HG02970 (cell line): ENCODE measurements around the gene NCKAP1.
"Not testable (repeated sequence)": the region's sequence is repeated elsewhere in the genome, so short reads cannot be mapped to it uniquely, and the experiment has no call there.

Source experiments
- ATAC-seq: cut with Tn5 transposase; IDR thresholded peaks from one replicate; pipeline ENCODE4 v1.9.1; 2021; ENCODE audit warnings: mild to moderate bottlenecking, moderate library complexity, moderate number of reproducible peaks; ENCODE audit not compliant: unreplicated experiment, low FRiP score

The NCKAP1 gene

DNA sequence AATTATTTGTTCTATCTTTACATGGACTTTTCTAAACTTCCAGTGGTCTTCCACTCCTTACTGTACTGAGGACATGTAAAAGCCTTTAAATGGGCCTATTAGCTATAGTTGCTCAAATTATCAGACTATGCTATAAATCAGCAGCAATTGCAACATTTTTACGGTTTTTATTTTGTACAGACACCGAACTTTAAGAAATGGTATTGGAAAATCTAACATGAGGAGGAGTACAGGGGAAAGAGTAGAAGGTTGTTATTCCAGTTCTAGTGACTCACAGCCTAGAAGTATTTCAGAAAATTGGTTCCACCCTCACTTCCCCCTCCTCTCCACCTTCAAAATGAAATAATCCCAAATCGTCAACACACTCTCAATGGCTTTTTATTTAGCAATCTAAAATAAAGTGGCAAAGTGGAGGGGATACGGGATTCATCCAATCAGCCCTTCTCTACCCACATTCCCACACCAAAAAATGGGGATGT is 1.1 kb downstream of the NCKAP1 start:
- ATAC-seq: no peak

DNA sequence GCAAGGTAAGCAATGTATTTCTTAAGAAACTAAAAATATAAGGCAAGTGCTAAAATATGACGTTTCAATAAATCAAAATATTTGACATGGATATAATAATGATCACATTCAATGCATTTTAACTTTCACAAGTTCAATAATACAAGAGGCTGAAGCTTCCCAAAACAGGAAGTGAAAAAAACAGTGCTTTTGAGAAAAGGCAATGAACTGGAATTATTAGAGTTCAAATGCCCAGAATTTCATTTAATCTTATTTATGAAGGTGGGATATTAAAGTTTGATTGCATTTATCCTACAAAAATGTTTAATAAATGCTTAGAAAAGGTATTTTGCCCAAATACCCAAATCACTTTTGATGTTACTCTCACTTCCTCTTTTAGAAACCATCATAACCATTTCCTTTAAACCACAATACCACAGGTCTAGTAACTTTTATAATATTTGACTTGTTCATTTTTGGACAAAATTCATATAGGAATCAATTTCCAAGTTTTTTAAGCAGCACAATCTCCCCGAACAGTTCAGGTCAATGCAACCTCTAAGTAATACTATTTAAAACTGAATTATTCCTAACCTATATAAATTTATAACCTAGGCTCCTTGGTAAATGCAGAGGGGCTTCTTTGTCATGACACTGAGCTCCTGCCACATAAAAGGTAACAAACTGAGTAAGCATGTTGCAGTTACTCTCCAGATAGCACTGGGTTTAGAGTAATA is 2.1 kb downstream of the NCKAP1 start:
- peak; percentile 49 for ATAC-seq

DNA sequence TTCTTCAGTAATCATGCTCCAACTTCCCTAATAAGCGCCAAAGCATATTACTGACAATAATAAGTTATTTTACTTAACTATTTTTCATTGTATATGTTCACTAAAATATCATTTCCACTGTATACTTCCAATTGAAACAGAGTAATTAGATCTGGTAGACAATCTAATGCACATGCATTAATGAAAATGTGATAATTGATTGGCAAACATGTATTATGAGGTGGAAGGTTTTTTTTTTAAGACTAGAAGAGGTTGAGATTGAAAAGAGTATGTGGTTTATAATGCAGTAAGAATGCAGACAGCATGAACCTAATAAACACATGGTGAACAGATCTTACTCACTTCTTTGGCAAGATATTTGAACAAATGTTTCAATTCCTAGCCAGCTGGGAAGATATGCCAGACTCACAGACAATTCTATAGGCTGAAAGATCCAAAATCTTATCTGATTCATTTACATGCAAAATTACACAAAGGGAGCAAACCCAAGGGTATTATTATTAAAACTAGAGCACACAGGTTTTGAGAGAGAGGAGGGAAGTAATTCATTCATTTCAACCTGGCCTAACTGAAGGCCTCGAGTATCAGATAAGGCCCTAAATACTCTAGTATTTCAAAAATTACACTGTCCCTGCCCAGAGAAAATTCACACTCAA is 2.8 kb downstream of the NCKAP1 start:
- ATAC-seq: no peak

DNA sequence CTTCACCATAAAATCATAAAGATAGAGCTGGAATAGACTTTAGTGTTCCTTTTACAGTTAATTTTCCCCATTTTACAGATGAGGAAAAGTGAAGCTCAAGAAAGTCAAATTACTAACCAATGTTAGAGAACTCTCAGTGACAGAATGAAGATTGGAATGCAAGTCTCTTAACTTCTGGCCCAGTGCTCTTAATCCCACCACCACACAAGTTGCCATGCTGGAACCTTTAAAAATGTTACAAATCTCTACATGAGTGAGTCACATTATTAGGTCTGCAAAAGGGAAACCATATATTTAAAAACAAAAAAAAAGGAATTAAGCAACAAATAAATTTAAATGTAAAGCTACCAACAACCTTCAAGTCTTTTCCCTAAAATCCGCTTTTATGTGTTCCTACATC is 3.5 kb downstream of the NCKAP1 start:
- ATAC-seq: no peak

DNA sequence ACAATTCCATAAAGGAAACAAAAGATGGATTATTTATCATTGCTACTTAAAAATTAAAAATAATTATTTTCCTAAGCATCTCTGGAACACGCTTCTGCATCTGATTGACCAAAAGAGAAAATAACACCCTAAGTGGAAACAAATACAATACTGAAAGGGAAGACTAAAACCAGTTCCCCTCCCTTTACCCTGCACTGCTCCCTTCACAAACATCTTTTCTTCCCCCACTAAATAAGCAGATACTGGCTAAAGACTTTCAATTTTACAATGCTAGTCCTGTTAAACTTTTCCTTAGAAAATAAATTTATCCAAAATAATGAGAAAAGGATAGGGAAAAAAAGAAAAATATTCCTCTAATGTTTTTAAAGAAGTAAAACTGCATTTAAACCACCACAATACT is 4.3 kb downstream of the NCKAP1 start:
- no peak for ATAC-seq

DNA sequence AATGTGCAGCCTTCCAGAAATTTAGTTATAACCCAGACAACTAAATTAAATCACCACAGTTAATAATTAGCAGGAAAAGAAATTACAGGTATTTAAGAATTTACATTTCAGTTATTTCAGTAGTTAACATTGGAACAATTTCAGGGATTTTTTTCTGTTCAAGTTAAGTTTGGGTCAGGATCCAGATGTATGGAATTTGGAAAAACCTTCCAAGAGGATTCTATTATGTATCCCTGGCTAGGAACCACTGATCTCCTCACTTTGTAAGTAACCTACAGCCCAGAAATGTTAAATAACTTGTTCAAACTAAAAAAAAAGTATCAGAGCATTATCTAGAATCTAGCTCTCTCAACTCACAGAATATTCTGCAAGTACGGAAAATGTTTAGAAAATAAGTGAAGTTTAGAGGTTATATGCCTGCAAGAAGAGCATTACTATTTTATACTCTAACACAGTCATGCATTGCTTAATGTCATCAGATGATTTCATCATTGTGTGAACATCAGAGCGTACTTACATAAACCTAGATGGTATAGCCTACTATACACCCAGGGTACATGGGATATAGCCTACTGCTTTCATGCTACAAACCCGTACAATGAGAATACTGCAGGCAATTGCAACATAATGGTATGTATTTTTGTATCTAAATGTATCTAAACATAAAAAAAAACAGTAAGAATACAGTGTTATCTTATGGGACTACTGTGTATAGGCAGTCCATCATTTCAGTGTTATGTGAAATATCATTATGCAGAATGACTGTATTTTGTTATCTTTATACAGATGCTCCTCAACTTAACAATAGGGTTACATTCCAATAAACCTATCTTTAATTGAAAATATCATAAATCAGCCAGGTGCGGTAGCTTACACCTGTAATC is 6.1 kb downstream of the NCKAP1 start:
- ATAC-seq: no peak

DNA sequence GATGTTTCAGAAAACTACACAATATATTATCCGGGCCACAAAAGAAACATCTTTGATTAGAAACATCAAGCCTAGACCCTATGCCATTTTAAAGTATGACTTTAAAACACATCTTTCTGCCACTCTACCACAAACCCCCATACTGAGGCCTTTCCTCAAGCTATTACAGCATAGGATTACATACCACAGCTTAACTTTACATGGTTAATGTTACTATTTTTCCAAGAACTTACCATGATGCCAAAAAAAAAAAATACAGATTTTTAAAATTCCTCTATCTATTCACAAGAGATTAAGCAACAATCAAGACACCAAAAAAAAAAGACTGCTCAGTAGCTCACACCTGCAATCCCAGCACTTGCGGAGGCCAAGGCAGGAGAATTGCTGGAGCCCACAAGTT is 9.0 kb downstream of the NCKAP1 start:
- no peak for ATAC-seq

DNA sequence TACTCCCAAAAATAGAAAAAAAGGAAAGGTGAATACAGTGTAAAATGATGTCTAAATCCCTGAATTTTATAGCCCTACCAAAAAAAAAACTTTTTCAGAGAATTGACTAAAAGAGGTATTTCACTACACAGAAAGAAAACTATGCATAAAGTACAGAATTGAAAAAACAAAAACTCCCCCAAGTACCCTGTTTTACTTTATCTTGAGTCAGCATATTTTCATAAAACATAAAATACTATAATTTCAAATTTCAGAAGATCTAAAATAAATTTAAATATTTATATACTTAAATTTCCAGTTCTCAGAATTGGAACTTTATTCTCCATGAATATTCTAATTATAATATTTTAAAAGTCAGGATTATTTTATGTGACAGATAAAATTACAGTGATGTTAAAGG is 10.1 kb downstream of the NCKAP1 start:
- no peak for ATAC-seq

DNA sequence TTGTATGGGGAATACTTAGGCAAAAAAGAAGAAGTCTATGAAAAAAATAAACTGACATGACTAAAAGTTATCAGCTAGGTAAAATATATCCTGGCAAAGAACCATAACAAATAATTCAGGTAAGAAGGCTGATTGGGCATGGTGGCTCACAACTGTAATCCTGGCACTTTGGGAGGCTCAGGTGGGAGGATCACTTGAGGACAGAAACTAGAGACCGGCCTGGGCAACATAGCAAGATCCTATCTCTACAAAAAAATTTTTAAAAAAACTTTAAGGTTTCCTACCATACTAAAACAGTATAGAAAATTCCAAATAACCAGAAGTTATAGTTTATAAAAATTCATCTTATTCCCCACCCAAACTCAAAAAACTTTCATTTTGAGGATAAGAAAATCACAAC is 10.8 kb downstream of the NCKAP1 start:
- no peak for ATAC-seq

DNA sequence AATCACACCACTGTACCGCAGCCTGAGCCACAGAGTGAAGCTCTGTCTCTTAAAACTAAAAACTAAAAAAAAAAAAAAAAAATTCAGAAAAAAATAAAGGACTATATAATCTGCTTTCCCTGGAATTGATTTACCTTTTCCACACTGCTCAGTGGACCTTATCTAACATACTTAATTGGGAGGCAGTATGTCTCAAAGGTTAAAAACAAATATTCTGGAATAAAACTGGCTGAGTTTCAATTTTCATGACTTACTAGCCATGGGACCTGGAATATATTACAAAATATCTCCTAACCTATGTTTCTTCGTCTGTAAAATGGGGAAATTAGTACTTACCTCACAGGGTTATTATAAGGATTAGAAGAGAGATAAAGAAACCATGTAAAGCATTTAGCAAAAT is 11.8 kb downstream of the NCKAP1 start:
- ATAC-seq: no peak

DNA sequence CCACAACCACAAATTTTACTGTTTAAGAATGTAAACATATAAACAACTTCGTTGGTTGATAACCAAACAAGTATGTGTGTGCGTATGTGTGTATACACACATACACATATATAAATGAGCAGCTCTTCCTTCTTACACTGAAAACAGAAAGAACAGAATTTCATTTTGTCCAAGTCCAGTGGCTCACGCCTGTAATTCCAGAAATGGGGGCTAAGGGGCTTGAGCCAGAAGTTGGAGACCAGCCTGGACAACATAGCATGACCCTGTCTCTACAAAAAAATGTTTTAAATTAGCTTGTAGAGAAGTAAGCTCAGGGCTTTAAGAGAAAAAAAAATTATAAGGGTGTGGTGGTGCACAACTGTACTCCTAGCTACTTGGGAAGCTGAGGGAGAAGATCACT is 12.3 kb downstream of the NCKAP1 start:
- ATAC-seq: no peak

DNA sequence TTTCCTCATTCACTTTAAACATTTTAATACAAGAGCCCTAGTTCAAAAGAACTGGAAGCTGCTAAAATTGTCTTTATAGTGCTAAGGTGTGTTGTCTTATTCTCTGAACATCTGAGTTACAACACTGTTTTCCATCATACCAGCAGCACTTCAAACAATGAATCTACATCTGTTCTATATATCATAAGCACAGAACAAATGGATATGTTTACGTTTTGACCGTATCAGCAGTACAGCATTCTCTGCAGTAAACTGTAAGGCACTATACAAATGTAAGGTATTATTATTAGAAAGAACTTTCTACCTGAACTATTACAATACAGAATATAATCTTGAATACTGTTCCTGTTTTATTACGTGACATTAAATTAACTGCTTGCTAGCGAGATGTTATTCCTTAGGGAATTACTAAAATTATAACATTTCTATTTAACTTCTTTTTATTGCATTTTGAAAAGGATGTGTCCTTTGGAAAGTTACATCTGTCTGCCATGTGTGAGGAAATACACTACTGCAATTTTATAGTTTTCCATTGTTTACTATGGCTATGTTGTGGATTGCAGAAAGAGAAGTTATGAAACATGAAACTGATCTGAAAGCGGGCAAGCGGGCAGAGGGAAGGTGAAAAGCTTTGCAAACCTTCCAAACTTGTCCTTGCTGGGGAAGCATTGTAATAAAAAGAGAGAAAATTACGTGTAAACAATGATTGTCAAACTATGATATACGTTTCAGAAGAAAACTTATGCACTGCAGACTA is 13.7 kb downstream of the NCKAP1 start:
- ATAC-seq: no peak

DNA sequence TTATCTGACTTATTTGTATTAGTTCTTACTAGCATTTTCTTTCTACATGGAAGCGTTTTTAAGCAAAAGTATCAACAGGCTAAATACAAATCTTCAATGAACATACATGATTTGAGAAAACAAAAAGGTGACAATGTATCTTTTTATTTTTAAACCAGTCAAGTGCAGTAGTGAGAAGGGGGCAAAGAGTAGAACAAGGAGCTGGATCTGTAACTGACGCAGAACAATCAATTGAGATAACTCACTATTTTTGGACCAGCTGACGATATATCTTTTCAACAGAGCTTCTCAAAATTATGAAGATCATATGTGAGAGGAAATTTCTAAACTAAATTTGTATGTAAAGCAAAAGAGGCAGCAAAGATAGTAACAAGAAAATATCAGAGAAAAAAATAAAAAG is 15.5 kb downstream of the NCKAP1 start:
- ATAC-seq: no peak

DNA sequence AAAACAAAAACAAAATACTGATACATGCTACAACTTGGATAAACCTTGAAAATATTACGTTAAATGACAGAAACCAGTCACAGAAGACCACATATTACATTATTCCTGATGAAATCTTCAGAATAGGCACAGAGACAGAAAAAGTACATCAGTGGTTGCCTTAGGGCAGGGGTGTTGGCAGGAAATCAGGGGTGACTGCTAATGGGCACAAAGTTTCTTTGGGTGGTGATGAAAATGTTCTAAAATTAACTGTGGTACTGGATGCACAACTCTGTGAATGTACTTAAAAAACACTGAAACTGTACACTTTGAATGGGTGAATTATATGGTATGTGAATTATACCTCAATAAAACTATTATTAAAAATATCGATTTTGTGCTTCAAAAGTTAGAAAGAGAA is 16.6 kb downstream of the NCKAP1 start:
- no peak for ATAC-seq

DNA sequence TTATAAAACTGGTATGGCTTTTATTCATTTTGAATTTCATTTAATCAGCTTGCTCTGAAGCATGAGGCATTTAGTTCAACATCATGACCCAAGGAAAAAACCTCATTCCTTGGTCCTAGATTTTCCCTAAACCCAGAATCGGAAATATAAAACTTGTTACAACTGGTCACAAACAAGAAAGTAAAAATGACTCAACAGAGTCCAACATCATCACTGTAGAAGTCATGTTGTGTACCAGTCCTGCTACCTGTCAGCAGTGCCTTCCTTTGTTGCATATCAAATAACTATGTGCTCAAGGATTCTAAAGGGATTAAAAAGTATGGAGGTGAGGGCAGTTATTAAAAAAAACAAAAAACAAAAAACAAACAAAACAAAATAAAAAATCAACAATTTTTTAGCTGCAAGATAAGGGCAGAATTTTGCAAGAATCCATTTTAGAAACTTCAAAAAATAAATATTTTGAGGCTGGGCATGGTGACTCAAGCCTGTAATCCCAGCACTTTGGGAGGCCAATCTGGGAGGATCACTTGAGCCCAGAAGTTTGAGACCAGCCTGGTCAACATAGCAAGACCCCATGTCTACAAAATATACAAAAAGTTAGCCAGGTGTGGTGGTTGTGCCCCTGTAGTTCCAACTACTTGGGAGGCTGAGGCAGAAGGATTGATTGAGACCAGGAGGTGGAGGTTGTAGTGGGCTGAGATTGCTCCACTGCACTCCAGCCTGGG is 18.4 kb downstream of the NCKAP1 start:
- no peak for ATAC-seq

DNA sequence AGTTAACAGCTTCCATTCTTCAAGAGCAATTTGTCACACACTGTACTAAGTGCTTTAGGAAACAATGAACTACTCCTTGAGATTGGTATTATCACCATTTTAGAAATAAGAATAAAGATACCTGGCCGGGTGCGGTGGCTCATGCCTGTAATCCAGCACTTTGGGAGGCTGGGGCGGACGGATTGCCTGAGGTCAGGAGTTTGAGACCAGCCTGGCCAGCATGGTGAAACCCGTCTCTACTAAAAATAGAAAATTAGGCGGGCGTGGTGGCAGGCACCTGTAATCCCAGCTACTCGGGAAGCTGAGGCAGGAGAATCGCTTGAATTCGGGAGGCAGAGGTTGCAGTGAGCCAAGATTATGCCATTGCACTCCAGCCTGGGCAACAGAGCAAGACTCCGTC is 20.4 kb downstream of the NCKAP1 start:
- not testable (repeated sequence) for ATAC-seq

DNA sequence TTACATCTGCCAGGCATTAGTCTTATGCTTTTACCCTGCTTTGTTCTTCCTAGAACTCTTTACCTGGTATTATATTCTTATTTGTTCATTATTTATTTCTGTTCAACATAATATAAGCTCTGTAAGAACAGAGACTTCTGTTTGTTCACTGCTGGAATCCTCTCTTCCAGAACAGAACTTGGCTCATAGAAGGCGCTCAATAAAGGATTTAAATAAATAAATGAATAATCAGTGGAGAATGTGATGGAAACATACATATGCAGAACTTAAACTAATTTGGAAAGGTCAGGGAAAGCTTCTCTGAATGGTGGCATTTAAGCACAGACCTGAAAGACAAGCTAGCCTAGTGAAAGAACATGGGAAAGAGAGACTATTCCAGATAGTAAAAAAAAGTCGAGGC is 24.3 kb downstream of the NCKAP1 start:
- no peak for ATAC-seq

DNA sequence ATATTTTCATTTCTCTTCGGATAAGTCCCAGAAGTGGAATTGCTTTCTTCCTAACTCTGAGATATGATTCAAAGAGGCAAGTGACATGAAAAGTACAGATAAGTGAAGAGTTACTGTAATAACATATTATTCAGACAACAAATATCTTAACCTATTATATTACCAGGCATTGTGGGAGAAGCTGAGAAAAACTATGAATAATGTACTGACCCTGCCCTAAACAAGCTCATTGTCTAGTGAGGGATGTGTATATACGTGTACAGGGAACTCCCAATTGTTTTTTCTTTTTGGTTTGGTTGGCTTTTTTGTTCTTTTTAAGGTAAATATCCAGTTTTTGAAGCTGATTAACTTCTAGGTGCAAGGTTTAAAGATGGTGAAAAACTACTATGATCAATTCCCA is 26.5 kb downstream of the NCKAP1 start:
- ATAC-seq: no peak

DNA sequence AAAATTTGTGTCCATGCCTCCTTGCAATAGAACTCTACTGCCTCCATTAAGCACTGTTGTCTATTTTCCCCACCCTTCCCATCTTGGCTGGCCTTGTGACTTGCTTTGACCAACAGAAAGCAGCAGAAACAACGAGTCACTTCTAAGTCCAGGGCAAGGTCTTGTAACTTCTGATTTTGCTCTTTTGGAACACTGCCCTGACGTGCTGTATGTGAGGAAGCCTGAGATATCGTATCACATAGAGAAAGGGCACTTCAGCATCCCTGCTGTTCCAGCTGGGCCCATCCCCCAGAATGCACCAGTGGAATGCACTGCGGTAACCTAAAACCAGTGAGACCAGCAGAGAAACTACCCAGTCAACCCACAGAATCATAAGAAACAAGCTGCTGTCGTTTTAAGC is 28.1 kb downstream of the NCKAP1 start:
- no peak for ATAC-seq
